Left ventricle myocardium inferior (tissue), 1 donor: ENCODE data around the gene DISP3. TPM values are rescaled to one million over a fixed set of nuclear protein-coding genes. Genes with fewer than 3 reads are reported as not detected.

ENCODE experiments used
- DNase-seq: peaks from one replicate; pipeline ENCODE4 v3.0.0-alpha.2; 2020
- H3K27ac ChIP-seq: fragments of 200-600 bp; replicated peaks from 2 replicates; pipeline ENCODE4 v1.8.0; 2021
- H3K27me3 ChIP-seq: fragments of 200-600 bp; 2 replicates; pipeline ENCODE4 v1.8.0; 2021; ENCODE audit warnings: low read depth
- H3K36me3 ChIP-seq: fragments of 200-600 bp; 2 replicates; pipeline ENCODE4 v1.8.0; 2021
- H3K4me1 ChIP-seq: fragments of 200-600 bp; 2 replicates; pipeline ENCODE4 v1.8.0; 2021
- H3K4me3 ChIP-seq: fragments of 200-600 bp; 2 replicates; pipeline ENCODE4 v1.8.0; 2021; ENCODE audit warnings: mild to moderate bottlenecking, moderate library complexity
- H3K9me3 ChIP-seq: fragments of 200-600 bp; replicated peaks from 2 replicates; pipeline ENCODE4 v1.8.0; 2021
- CTCF ChIP-seq: fragments of 200-600 bp; IDR thresholded peaks from 2 replicates; pipeline ENCODE4 v1.8.0; 2021; ENCODE audit warnings: antibody characterized with exemption, mild to moderate bottlenecking, borderline replicate concordance
- intact Hi-C: fragments of 100-400 bp; cut with micrococcal nuclease; formaldehyde crosslinking; loops from one replicate; pipeline ENCODE4 v1.11.0; 2022
- total RNA-seq: library from RNA; stranded (reverse); fragmentation: NEBNext Ultra II Directional; extraction: Animal tissue kit (Norgen Biotek cat#: 25700); gene quantifications from one replicate; pipeline ENCODE4 v1.2.1, GENCODE V29; 2021
- donor health status: DM: no; HTN: yes; CAD: no; lungs with severe emphysema.

DISP3 gene
- total RNA-seq, 1 donor from 2014 or later, result not detected

GRCh38 chr1:11473491-11474034 is 5.4 kb upstream of the DISP3 start:
- Histone ChIP-seq H3K27me3 (peaks cover 83% of the 10 kb centered on the region), H3K9me3 (no peaks in the 10 kb centered on the region), H3K36me3 (no peaks in the 10 kb centered on the region), H3K4me3 (no peak overlapping the region), H3K4me1 (peaks cover 5% of the 10 kb centered on the region), H3K27ac (no peak overlapping the region)
- no peak for TF ChIP-seq CTCF
- intact Hi-C loops, result no loop called here
- DNase-seq, result no peak

GRCh38 chr1:11474826-11475225 is 4.1 kb upstream of the DISP3 start:
- Histone ChIP-seq H3K4me3 (no peak overlapping the region), H3K27ac (no peak overlapping the region), H3K27me3 (peaks cover 83% of the 10 kb centered on the region), H3K36me3 (no peaks in the 10 kb centered on the region), H3K9me3 (no peaks in the 10 kb centered on the region), H3K4me1 (peaks cover 18% of the 10 kb centered on the region)
- DNase-seq, result no peak
- intact Hi-C loops, result no loop called here
- TF ChIP-seq CTCF, result no peak

- H3K4me3 ChIP-seq, result no peak overlapping the region
- H3K27ac ChIP-seq, result no peak overlapping the region
- TF ChIP-seq CTCF, result no peak
- intact Hi-C loops, result no loop called here
- peaks cover 20% of the 10 kb centered on the region for H3K4me1 ChIP-seq
- no peaks in the 10 kb centered on the region for H3K9me3 ChIP-seq
- peaks cover 91% of the 10 kb centered on the region for H3K27me3 ChIP-seq
- H3K36me3 ChIP-seq, result no peaks in the 10 kb centered on the region
- no peak for DNase-seq
These were observed 3.2 kb upstream of the DISP3 start for GRCh38 chr1:11475748-11476147.

- no peak overlapping the region for H3K27ac ChIP-seq
- intact Hi-C loops, result no loop called here
- H3K27me3 ChIP-seq, result peaks cover 96% of the 10 kb centered on the region
These were observed 522 bp downstream of the DISP3 start for GRCh38 chr1:11479375-11479979.

GRCh38 chr1:11481019-11481418 is 2.1 kb downstream of the DISP3 start:
- intact Hi-C loops, result no loop called here

More at GRCh38 chr1:11479375-11479979, 522 bp downstream of the DISP3 start:
- no peak for DNase-seq
- TF ChIP-seq CTCF, result no peak
- Histone ChIP-seq H3K4me3 (peak overlapping the region; percentile 69), H3K9me3 (no peaks in the 10 kb centered on the region), H3K4me1 (peaks cover 30% of the 10 kb centered on the region), H3K36me3 (no peaks in the 10 kb centered on the region)

More at GRCh38 chr1:11481019-11481418, 2.1 kb downstream of the DISP3 start:
- H3K4me1 ChIP-seq, result peaks cover 33% of the 10 kb centered on the region
- no peak overlapping the region for H3K4me3 ChIP-seq
- TF ChIP-seq CTCF, result no peak
- no peak overlapping the region for H3K27ac ChIP-seq
- H3K9me3 ChIP-seq, result no peaks in the 10 kb centered on the region
- peaks cover 94% of the 10 kb centered on the region for H3K27me3 ChIP-seq
- DNase-seq, result no peak
- H3K36me3 ChIP-seq, result no peaks in the 10 kb centered on the region
